HG02973 (cell line): Measurements from ENCODE around the gene FAM72D.
"Not testable (repeated sequence)": the region's sequence is repeated elsewhere in the genome, so short reads cannot be mapped to it uniquely, and the experiment has no call there.

Source experiments
- ATAC-seq: cut with Tn5 transposase; IDR thresholded peaks from one replicate; pipeline ENCODE4 v1.9.1; 2021; ENCODE audit warnings: moderate library complexity; ENCODE audit not compliant: unreplicated experiment

The FAM72D gene

GRCh38 chr1:145144264-145144913, 48.6 kb downstream of the FAM72D start:
- not testable (repeated sequence) for ATAC-seq

GRCh38 chr1:145146308-145146707, 50.5 kb downstream of the FAM72D start:
- ATAC-seq: not testable (repeated sequence)

GRCh38 chr1:145147172-145147571, 51.4 kb downstream of the FAM72D start:
- not testable (repeated sequence) for ATAC-seq

GRCh38 chr1:145155421-145155820, 59.6 kb downstream of the FAM72D start:
- ATAC-seq: not testable (repeated sequence)

- not testable (repeated sequence) for ATAC-seq
Observed at GRCh38 chr1:145155873-145156272, 60.1 kb downstream of the FAM72D start.

- peak; percentile 44 for ATAC-seq
Observed at GRCh38 chr1:145156891-145157610, 61.3 kb downstream of the FAM72D start.

- ATAC-seq: not testable (repeated sequence)
Observed at GRCh38 chr1:145157715-145158114, 61.9 kb downstream of the FAM72D start.

GRCh38 chr1:145161046-145161752, 65.4 kb downstream of the FAM72D start:
- not testable (repeated sequence) for ATAC-seq
